GM18907 (cell line): ENCODE measurements around the gene CDH10.

Experiments used
- ATAC-seq: cut with Tn5 transposase; IDR thresholded peaks from one replicate; pipeline ENCODE4 v1.9.1; 2021; ENCODE audit warnings: mild to moderate bottlenecking, moderate library complexity; ENCODE audit not compliant: unreplicated experiment

Gene CDH10

DNA sequence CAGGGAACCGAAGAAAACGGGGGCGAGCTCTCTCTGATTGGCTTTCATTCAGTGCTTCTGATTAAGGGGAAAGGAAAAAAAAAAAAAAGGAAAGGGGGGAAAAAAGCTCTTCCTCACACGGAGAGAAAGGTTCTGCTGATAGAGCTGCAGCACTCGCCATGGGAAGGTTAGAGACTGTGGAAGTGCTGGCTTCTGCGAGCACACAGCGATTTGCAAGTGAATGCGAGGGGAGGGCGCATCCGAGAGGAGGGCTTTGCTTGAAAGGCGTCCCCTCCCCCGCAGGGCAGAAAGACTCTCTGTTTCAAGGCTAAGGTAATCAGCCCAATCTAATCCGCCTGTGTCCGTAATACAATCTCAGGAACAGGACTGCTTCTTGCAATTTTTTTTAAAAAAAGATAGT, at the start of gene CDH10:
CDH10 (minus strand) TSS at position 218 of the 400 bp plus-strand sequence. CDS start 51,488 bp downstream, outside the sequence.
- no peak for ATAC-seq

DNA sequence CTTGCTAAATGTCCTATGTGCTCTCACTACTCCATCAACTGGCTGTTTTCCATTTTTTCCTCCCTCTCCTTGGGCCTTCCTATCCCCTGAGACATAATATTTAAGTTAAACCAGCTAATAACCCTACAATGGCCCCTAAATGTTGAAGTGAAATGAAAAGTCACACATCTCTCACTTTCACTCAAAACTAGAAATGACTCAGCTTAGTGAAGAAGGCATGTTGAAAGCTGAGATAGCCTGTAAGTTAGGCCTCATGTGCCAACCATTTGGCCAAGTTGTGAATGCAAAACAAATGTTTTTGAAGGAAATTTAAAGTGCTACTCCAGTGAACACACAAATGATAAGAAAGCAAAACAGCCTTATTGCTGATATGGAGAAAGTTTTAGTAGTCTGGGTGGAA, 48.8 kb upstream of the CDH10 start:
- no peak for ATAC-seq

DNA sequence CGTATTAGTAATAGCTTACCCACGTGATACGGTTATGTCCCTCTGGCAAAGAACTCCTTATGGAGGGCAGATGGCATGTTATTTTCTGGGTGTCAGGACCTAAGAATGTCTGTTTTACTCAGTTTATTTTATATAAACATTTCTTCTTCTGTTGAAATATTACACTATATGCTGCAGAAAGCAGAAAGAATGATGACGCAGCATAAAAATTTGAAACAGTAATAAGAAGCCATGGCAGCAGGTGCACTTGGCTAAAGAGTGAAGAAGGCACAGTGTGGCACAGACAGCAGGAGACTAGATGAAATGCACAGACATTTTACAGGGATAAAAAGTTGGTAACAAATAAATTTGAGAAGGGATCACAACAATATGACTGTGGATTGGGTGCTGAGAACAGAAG, 46.3 kb upstream of the CDH10 start:
- ATAC-seq = no peak

DNA sequence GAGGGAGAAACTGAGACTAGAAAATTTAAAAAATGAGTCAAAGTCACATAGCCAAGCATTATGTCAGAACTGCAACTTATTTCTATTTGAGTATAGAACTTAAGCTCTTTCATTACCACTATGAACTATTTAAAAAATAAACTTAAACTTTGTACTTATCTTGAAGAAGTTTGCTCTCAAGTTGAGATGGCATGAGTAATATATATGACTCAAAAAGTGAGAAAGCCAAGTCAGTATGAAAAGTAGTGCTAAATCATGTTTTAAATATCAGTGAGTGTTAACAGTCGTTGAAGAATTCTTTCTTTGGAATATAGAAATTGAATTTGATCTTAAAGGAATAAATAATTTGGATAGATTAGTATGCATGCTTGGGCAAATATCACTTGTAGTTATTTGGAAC, 36.3 kb upstream of the CDH10 start:
- no peak for ATAC-seq

DNA sequence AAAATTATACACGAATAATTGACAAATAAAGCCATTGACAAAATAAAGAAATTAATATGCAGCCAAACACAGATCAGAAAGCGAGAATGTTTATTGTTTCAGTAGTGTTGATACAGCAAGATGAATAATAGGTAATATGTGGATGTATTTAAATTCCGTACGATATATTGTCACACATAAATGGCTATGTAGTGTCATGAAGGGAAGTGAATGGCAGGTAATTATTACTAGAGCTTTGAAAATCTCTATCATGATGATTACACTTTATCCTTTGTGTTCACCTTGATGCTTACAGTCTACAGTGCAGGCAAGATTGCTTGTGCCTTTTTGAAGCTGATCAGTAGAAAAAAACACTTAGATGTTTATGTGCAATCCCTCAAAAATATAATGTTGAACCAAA, 23.3 kb upstream of the CDH10 start:
- no peak for ATAC-seq

DNA sequence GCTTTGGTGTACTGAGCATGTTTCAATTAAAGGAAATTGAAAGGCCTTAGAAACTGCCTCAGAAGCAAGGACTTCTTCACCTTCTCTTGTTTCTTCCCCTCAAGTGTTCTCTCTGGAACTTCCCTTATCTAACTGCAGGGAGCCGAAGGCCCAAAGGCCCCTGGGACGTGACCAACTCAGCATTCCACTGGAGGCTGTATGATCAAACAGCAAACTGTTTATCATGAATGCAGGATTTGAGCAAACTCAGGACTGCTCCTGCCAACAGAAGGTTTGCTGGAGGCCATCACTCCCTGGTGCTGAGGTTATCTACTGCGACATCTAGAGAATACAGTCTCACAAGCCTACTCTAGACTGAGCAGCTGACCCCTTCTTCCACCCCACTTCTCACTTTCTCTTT, 4.8 kb upstream of the CDH10 start:
- ATAC-seq = no peak

DNA sequence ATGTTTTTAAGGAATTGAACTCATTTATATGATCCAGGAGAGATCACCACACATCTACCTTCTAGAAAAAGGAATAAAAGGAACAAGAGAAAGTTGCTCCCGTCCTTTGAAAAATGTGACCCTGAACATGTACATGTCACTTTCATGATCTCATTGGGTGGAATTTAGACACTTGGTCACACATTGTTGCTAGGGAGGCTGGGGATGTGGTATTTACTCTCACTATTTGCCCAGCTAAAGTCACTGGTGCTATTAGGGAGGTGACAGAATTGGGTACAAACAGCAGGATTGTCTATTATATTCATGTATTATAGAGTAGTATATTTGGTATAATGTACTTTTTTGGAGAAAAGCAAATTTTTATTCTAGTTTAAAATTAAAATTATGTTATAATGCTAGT, 2.1 kb upstream of the CDH10 start:
- ATAC-seq = no peak

DNA sequence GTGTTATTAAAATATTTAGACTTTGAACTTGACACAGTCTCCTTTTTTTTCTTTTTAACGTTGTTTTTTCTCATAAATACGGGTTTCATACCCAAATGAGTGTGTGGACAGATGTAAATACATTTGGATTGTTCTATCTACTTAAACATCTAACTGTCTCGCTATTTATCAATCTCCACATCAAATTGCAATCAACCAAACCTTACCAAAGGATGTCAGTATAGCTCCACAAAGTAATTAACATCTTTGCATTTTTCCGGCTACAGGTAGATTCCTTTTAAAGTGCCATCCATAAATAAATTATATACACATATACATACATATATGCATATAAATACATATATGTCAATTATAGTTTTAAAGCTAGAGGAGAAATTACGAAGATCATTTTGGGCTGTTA, 705 bp upstream of the CDH10 start:
- no peak for ATAC-seq

DNA sequence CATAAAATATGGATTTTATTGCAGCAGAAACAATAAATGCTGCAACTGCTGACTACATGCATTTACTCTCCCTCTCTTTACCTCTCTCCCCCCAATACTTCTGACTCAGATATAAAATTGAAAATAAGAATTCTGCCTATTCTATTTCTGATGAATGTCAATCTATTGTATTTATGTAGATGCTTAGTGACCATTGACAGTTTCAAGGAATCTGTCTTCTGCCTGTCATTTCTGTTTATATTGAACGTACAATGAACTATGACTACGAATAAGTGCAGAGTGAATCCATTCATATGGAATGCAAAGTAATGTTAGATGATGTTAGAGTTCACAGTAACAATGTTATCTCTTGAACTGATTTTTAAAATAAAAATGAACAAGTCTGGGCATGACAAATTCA, 898 bp downstream of the CDH10 start:
- no peak for ATAC-seq

DNA sequence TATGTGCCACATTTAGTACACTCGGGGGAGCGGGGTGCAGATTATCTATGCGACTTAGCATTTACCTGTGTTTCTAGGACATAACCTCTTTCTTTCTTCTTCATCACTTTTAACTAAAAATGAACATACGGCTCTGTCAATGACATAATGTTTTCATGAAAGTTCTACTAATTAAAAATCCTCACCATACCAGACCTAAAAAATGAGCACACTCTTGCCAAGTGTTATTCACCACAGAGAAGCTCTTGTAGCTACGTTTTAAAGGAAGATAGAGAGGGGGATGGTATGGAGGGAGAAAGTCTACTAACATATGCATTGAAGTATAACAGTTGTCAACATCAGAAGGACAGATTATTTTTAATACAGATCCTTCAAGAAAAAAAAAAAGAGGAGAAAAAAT, 1.6 kb downstream of the CDH10 start:
- no peak for ATAC-seq

DNA sequence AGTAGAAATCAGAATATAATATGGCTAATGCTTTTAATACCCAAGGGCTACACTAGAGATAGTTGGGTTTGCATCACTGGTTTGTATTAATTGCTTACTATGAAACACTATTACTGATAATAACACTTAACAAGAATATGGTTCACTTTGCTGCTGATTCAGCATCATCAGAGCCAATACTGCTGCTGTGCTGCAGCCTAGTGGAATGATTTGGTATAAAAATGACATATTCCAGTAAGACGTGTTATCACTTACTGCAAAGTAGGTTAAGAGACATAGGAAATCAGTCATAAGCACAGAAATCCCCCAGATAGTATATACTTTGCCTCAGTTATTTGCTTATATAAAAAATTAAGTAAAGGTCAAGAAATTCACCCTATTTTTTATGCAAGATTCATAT, 2.8 kb downstream of the CDH10 start:
- no peak for ATAC-seq

DNA sequence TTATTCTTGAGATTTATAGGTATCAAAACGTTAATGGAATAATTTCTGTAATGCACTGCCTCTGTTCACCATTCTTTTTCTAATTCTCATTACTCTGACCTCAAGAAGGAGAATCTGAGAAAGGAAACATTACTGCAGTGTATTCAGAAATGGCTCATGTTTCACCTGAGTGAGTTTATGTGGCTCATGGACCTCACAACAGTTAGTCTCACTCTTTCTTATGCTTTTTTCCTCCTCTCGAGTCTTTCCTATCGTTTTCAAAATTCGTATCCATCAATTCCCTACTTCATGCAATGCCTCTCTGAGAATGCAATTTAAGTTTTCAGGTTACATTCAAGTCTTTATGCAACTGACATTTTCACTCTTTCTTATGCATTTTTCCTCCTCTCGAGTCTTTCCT, 9.6 kb downstream of the CDH10 start:
- no peak for ATAC-seq

DNA sequence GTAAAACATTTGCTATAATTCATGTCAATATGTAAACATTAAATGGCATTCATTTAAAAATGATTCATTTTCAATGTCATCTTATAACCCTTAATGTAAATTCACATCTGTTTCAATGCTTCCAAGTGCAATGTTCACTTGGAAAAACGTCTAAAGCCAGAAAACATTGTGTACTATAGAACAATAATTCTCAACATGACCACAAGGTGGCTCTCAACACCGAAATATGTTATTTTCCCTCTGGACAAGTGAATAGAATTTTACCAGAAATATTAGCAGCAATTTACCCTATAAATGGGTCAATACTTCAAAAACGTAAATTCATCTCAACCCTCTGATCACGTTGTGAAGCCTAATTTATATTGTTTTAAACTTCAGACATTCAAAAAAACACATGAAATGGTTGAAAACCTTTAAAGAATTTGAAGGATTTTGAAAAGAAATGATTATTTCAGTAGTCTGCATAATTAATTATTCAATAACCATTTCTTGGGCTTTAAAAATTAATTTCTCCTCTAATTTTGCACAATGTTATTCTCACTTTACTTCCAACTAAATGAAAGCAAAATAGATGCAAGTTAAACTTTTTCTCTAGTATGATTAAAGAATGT, 11.0 kb downstream of the CDH10 start:
- no peak for ATAC-seq

DNA sequence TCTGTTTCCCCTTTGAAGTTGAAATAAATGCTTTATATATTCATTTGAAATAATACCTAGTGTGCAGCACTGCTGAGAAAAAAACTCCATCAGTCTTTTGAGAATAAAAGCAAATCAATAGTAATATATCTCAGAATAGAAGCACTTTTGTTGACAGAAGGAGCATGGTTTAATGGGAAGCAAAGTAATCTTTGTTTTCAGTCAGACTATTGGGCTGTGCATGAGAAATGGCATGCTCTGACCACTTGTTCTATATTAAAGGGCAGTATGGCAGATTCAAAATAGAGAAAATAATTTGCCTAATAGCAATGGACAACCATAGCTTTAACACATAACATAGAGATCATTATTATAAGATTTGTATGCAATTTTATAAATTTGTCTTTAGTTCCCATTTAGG, 12.4 kb downstream of the CDH10 start:
- ATAC-seq = no peak

DNA sequence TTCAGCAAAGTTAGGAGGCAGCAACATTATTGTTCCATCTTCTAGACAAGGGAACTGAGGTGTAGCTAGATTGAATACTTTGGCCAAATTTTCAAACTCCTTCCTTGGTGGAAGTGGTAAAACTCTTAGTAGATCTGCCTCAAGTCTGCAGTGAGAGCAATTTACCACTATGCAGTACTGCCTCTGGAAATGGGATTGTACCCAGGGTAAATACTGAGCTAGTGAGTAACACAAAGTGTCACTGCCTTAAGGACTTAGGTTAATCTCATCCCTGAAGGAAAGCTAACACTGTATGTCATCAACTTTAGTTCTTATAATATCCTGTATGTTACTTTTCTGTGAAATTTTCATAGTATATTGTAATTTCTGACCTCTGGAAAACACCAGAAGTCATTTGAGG, 13.9 kb downstream of the CDH10 start:
- no peak for ATAC-seq

DNA sequence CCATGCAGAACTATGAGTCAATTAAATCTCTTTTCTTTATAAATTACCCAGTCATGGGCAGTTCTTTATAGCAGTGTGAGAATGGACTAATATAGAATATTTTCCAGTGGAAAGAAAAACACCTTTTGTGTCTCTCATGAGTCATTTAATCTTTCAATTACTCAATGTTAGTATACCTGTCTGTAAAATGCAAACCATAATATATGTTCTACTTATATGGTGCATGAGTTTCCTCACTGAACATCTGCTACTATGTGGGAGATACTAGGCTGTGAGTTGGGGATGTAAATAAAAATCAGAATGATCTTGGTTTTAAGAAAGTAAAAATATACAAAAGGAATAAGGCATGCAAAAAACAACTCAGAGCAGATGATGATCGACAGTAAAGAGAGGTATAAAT, 15.0 kb downstream of the CDH10 start:
- no peak for ATAC-seq

DNA sequence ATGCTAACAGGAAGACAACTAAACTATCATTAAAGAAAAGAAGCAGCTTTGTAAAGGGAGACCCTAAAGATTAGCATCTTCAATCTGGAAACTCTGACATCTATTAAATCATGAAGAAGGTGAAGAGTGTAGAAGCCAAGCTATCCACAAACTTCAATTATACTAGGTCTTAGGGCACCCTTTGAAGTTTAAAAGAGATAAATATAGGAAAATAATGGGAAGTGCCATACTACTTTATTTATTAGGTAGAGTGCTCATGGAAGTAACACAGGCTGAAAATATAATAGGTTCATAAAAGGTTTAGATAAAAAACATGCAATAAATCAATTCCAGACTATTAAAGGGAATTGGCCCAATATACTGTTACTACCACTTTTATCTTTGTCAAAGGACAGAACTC, 19.9 kb downstream of the CDH10 start:
- no peak for ATAC-seq

DNA sequence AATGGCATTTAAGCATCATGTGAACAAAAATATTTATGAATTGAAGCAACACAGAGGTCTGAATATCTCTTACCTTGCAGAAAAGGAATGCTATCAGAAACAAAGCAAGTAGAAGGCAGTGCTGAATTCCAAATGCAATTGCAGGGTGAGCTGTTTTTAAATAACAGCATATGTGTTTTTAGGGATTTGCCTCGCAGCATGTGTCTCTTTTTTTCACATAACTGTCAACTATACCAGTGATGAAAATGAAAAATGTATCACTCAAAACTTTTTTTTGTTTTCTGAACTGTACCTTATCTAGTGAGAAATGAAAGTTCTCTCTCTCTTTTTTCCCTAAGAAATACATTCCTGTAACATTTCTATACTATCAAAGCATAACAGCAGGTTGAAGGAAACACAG, 21.2 kb downstream of the CDH10 start:
- ATAC-seq = no peak

DNA sequence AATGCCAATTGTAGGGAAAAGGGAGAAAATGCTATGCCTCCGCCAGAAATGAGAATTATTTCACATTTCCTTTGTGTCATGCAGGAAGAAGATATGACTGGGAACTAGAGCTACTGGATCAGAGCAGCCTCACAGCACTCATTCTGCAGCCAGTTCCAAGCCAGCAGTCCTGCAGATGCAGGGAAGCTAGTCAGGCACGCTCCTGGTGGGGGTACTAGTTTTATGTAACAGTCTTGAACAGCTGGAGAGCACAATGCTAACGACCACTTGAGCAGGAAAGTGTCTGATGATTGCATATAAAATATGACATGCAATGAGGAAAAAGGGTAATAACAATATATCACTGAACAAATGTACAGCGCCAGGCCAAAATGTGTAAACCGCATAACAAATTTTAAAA, 21.7 kb downstream of the CDH10 start:
- no peak for ATAC-seq

DNA sequence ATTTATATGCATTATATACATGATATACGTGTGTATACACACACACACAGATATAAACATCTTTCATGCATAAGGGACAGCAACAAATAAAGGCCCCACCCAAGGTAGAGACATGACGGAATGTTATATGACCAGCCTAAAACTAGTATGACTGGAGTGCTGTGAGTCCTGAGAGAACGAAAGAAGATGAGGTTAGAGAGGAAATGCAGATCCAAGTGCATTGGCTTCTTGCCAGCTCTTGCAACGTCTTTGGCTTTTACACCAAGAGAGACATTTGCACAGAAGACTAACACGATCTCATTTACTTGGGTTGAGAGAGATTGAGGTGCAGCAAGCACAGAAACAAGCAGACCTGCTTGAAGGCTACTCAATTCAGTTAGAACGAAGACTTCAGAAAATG, 23.0 kb downstream of the CDH10 start:
- no peak for ATAC-seq

DNA sequence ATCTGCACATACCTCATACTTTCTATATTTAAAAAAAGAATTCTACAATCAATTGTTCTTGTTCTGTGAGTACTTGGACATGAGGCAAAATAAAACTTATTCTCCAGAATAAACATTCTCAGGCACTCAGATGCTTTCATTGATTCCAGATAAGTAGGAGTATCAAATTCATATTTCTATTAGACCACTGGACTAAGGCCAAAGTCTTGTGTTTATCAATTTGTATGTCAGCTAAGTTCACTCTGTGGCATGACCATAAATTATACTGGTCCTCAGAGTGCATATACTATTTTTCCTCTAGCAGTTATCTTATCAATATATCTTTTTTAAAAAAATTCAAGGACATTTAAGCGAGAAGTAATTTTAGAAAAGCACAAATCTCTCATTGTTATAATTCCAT, 28.2 kb downstream of the CDH10 start:
- ATAC-seq = no peak

DNA sequence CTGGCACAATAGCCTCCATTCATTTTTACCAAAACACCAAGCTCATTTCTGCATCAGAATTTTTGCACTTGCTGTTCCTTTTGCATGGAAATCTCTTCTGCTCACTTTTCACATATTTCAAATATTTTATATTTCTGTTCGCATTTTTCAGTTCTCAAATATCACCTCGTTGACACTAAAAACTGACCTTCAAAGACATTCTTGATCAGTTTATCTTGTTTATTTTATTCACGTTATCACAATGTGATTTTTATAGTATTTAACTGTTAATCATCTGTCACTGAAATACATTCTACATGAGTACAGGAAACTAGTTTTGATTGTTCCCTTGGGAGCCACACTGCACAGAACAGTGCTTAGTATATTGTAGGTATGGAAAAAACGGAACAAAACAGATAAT, 29.6 kb downstream of the CDH10 start:
- no peak for ATAC-seq

DNA sequence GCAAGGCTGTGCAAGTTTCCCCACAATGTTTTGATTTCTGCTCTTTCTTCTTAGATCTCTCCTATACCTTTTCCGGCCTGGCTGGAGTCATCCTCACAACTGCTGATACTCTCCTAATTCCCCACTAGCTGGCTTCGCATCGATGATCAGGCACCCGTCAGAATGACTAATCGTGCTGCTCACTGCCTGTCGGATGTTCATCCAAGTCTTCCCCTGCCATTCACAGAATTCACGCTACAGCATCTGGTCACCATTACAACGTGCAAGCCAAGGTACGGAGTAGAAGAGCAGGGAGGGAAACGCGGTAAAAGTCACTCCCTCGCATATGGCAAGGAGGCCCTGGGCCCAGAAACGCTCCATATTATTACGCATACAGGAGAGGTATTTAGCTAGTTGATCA, 35.1 kb downstream of the CDH10 start:
- no peak for ATAC-seq

DNA sequence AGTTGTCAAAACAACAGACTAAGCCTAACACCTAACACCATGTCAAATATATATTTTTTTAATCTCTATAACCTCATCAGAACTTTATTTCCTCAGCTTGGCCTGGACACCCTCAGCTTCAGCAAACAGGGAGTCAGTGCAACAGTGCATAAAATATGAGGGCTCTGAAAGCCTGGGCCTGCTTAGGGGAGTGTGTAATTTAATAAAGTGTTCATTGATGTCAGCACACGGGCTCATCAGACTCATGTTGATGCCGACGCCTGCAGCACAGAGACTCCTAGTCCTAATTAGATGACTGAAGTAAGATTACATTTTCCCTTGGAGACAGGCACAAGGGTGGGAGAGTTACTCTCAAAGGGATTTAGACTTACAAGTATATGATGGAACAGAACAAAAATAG, 37.8 kb downstream of the CDH10 start:
- ATAC-seq = no peak
